ENCODE data around the gene COQ9. TPM values are rescaled to one million over a fixed set of nuclear protein-coding genes. Genes with fewer than 3 reads are reported as not detected.
"Not testable (repeated sequence)": the region's sequence is repeated elsewhere in the genome, so short reads cannot be mapped to it uniquely, and the experiment has no call there.

The COQ9 gene
- 51.3 and 56.6 TPM in 2 replicates for total RNA-seq (2014; rRNA removed; shearing (Covaris generic))

GRCh38 chr16:57447186-57447962 is at the start of gene COQ9, which contains the start of gene CIAPIN1:
Gene COQ9 (plus strand): TSS chr16:57447479. CDS start chr16:57447506, 27 bp downstream.
Gene CIAPIN1 (minus strand): TSS chr16:57447385. CDS start chr16:57440928, 6,457 bp downstream.
- DNase-seq (ENCODE audit: low read depth), result peak; percentile 91

DNA sequence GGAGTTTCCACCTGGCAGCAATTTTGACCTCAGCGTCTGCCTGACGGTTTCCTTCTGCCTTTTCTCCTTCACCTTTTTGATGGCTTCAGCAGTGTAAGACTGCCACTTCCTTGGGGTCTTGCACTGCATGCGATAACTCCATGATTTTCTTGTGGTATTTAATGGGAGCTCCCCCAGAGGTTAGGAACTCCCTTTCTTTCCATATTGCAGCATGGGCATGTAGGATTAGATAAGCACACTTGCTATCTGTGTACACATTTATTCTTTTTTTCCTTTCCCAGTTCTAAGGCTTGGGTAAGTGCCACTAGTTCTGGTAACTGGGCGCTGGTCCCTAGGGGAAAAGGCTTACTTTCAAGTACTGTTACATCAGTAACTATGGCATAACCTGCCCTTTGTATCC is 49.8 kb upstream of the COQ9 start:
- not testable (repeated sequence) for DNase-seq (ENCODE audit: low read depth)

DNA sequence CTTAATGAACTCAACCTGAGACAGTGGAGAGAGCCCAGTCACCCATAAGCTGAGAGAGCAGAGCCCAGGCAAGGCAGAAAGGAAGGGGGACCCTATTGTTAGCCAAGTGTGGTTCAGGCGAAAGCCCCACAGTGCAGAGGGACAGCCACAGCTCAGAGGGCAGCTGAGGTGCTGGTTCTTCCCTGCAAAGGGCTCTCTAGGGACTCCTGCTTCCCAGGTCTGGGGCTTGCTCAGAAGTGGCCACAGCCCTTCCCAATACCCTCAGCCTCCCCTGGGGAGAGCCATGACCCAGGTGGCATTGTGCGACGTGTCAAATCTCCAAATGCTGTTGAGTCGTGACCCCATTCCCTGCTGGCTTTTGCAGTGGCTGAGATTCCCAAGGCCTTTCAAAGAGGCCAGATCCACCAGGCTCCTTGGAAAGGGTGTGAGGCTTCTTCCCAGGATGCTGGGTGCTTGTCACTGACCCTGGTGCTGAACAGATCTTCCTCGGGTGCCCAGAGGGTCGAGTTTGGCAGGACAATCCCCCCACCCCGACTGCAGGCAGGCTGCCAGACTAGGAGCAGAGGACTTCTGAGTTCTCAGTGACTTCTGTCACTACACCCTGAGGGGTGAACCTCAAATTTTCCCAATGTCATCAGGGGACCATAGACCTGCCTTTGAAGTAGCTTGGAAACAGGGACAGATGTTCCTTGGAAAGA is 45.2 kb upstream of the COQ9 start:
- DNase-seq (ENCODE audit: low read depth), result no peak

DNA sequence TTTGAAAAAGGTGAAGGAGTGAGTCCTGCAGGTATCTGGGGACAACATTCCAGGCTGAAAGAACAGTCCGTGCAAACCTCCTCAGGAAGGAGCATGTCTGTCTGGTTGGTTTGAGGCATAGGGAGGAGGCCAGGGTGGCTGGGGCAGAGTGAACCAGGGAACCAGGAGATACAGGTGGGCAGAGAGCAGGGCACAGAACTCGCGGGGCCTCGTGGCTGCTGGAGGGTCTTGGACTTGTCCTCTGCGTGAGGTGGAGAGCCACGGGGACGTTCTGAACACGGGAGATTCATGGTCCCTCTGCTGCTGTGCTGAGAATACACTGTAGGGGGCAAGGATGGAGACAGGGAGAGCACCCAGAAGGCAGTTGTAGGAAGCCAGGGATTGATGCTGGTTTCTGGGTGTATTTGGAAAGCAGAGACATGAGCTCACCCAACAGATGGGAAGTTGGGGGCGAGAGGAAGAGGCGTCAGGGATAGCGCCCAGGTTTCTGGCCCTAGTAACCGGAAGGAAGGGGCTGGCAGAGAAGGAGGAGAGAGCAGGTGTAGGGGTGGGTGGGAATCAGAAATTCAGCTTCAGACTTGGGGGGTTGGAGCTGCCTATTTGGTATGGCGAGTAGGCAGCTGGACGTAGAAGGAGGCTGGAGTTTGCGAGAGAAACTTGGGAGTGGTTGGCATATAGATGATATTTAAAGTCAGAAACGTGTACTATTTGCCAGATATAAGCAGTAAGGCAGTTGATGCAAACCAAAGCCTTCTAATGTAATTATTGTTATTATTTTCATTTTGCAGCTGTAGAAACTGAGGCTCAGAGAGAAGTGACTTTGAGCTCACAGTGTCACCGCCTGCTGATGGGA is 43.1 kb upstream of the COQ9 start, which contains the start of gene CCL17:
TSS of gene CCL17 (plus strand) at position 803 of the 853 bp plus-strand sequence. CDS start 9,166 bp downstream, outside the sequence.
- DNase-seq (ENCODE audit: low read depth), result no peak

DNA sequence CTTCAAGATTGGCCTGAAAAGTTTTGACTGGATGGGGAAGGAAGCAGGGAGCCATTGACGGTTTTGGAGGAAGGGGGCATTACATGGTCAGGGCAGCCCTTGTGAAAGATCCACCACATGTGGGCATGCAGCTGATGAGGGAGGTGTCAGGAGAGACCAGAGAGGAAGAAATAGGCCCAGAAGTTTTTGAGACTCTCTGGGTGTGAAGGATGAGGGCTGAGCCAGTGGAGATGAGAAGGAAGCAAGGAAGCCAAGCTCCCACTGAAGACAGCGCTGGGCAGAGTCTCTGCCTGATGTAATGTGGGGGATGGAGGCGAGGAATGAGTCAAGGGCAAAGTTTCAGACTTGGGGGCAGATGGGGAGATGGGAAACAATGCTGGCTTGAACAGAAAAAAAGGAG is 42.2 kb upstream of the COQ9 start:
- DNase-seq (ENCODE audit: low read depth), result no peak

- no peak for DNase-seq (ENCODE audit: low read depth)
These were observed 40.4 kb upstream of the COQ9 start for GRCh38 chr16:57406881-57407280.

DNA sequence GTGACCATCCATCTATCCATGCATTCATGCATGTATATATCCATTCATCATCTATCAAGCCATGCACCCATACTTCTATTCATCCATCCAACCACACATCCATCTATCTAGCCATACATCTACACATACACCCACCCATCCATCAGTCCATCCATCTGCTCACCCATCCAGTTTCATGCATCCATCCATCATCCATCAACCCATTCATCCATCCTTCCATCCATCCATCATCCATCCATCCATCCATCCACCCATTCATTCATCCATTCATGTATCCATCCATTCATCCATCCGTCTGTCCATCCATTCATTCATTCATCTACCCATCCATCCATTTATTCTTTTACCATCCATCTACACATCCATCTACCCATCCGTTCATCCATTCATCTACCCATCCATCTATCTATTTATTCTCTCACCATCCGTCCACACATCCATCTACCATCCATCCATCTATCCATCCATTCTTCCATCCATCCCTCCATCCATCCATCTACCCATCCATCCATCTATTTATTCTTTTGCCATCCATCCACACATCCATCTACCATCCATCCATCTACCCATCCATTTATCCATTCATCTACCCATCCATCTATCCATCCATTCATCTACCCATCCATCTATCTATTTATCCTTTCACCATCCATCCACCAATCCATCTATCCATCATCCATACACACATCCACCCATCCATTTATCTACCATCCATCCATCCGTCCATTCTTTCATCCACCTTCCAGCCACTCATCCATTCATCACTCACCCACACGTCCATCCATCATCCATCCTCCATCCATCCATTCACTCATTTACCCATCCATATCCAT is 39.5 kb upstream of the COQ9 start:
- no peak for DNase-seq (ENCODE audit: low read depth)

- no peak for DNase-seq (ENCODE audit: low read depth)
These were observed 38.2 kb upstream of the COQ9 start for GRCh38 chr16:57409065-57409464.

GRCh38 chr16:57409870-57410587 is 37.2 kb upstream of the COQ9 start:
- DNase-seq (ENCODE audit: low read depth), result peak; percentile 21

- no peak for DNase-seq (ENCODE audit: low read depth)
These were observed 35.8 kb upstream of the COQ9 start for GRCh38 chr16:57411362-57411976.

DNA sequence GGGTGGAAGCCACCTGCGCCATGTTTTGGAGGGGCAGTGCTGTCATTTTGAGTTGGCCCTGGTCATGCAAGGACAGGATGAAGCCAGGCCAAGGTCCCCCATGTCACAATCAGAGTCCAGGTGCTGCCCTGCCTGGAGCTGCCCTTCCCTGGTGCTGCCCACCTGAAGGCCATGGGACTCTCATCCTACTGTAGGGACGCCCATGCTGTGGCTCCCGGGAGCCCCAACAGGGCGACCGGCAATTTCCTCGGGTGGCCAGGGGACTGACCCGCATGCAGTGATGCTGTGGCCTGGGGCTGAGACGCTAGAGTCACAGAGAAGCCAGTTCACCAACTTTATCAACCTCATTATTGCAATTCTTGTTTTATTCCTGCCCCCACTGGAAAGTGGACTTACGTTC is 34.7 kb upstream of the COQ9 start:
- no peak for DNase-seq (ENCODE audit: low read depth)

GRCh38 chr16:57413301-57413730 is 34.0 kb upstream of the COQ9 start:
- DNase-seq (ENCODE audit: low read depth), result no peak

DNA sequence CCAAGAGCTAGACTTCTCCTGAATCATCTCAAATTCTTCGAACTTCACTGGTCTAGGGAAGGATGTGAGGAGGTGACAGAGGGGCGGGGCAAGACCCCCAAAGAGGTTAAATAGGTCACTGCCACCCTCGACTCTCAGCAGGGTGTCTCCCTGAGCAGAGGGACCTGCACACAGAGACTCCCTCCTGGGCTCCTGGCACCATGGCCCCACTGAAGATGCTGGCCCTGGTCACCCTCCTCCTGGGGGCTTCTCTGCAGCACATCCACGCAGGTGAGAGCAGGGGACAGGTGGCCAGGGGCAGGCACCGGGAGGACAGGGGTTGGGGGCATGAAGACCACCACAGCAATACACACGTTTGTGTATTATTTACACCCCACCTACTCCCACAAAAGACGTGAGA is 33.5 kb upstream of the COQ9 start:
- no peak for DNase-seq (ENCODE audit: low read depth)

DNA sequence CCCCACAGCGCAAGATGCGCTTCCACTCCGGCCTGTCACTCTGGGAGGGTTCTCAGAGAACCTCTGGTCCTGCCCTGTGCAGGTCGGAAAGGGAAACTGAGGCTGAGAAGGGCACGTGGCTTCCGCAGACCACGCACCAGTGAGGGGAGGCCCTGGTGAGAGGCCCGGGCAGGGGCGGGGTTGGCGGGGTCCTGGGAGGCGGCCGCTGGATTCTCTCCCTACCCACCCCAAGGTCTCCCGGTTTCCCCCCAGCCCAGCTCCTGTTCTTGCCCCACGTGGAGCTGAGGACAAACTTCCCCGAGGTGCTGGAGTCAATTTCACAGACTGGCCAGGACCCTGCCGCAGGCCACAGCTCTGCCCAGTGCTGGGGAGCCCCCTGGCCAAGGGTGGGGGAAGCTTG is 31.2 kb upstream of the COQ9 start:
- DNase-seq (ENCODE audit: low read depth), result no peak

GRCh38 chr16:57419506-57419905 is 27.8 kb upstream of the COQ9 start:
- DNase-seq (ENCODE audit: low read depth), result no peak

GRCh38 chr16:57422026-57422944 is 25.0 kb upstream of the COQ9 start:
- DNase-seq (ENCODE audit: low read depth), result peak; percentile 74

DNA sequence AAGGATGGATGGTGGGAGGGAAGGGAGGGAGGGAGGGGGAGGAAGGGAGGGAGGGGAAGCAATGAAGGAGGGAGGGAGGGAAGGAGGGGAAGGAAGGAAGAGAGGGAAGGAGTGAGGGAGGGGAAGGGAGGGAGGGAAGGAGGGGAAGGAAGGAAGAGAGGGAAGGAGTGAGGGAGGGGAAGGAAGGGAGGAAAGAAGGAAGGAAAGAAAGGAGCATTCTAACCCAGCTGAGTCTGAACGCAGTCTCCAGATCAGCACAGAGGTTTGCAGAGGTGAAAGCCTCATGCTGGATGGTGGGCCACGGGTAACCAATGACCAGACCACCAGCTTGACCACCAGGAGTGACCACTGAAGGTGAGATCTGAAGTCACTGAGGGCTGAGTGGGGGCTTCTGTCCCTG is 24.1 kb upstream of the COQ9 start:
- no peak for DNase-seq (ENCODE audit: low read depth)

GRCh38 chr16:57424583-57424982 is 22.7 kb upstream of the COQ9 start:
- DNase-seq (ENCODE audit: low read depth), result no peak

DNA sequence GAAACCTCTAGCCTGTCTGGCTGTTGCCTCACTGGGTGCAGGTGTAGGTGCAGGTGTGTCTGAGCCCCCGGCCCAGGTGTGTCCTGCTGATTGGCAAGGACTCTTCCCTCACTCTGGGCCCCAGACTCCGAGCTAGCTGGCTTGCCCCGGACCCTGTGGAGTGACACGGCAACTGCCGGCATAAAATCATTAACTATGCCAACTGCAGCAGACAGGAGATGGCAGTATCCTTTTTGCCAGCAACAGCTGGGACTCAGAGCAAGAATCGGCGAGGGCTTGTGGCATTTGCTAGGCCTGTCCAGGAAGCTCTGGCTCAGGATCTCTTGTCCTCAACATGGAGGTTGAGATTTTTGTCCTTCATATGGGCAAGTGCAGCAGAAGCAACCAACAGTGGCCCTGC is 20.9 kb upstream of the COQ9 start:
- DNase-seq (ENCODE audit: low read depth), result no peak
